ENCODE results near the gene HMX1. TPM values are rescaled to one million over a fixed set of nuclear protein-coding genes. Genes with fewer than 3 reads are reported as not detected.

HMX1 gene
- total RNA-seq, 1 donor from 2014 or later, result 3.2 TPM

- DNase-seq (ENCODE audit: extremely low spot score, unreplicated experiment), result peak; percentile 56
- no peak overlapping the region for H3K27ac Mint-ChIP-seq
- H3K36me3 Mint-ChIP-seq, result no peaks in the 10 kb centered on the region
These were observed 40.2 kb downstream of the HMX1 start for GRCh38 chr4:8831221-8832112.

GRCh38 chr4:8830611-8831200 lies 40.9 kb downstream of the HMX1 start:
- Mint-ChIP-seq H3K27ac (no peak overlapping the region), H3K36me3 (no peaks in the 10 kb centered on the region), H3K27me3 (peaks cover 46% of the 10 kb centered on the region), H3K4me1 (ENCODE audit: unreplicated experiment) (peaks cover 21% of the 10 kb centered on the region), H3K4me3 (no peak overlapping the region), H3K9me3 (peaks cover 4% of the 10 kb centered on the region)
- no peak for TF ChIP-seq CTCF (conservative IDR thresholded peaks at IDR 0.05)
- DNase-seq (ENCODE audit: extremely low spot score, unreplicated experiment), result peak; percentile 45

More at GRCh38 chr4:8831221-8832112, 40.2 kb downstream of the HMX1 start:
- Mint-ChIP-seq H3K4me3 (no peak overlapping the region), H3K9me3 (peaks cover 4% of the 10 kb centered on the region), H3K4me1 (ENCODE audit: unreplicated experiment) (peaks cover 21% of the 10 kb centered on the region), H3K27me3 (peaks cover 38% of the 10 kb centered on the region)
- no peak for TF ChIP-seq CTCF (conservative IDR thresholded peaks at IDR 0.05)

GRCh38 chr4:8830056-8830455 lies 41.6 kb downstream of the HMX1 start:
- Mint-ChIP-seq H3K9me3 (peaks cover 4% of the 10 kb centered on the region), H3K27me3 (peaks cover 50% of the 10 kb centered on the region), H3K27ac (no peak overlapping the region), H3K4me3 (no peak overlapping the region), H3K36me3 (no peaks in the 10 kb centered on the region), H3K4me1 (ENCODE audit: unreplicated experiment) (peaks cover 19% of the 10 kb centered on the region)
- no peak for TF ChIP-seq CTCF (conservative IDR thresholded peaks at IDR 0.05)
- DNase-seq (ENCODE audit: extremely low spot score, unreplicated experiment), result peak; percentile 44

GRCh38 chr4:8829584-8829983 lies 42.1 kb downstream of the HMX1 start:
- no peak overlapping the region for H3K27ac Mint-ChIP-seq
- H3K36me3 Mint-ChIP-seq, result no peaks in the 10 kb centered on the region
- H3K4me3 Mint-ChIP-seq, result no peak overlapping the region
- peaks cover 15% of the 10 kb centered on the region for H3K4me1 Mint-ChIP-seq (ENCODE audit: unreplicated experiment)
- DNase-seq (ENCODE audit: extremely low spot score, unreplicated experiment), result no peak
- peaks cover 4% of the 10 kb centered on the region for H3K9me3 Mint-ChIP-seq
- TF ChIP-seq CTCF (conservative IDR thresholded peaks at IDR 0.05), result no peak
- peaks cover 48% of the 10 kb centered on the region for H3K27me3 Mint-ChIP-seq

- Mint-ChIP-seq H3K9me3 (peaks cover 4% of the 10 kb centered on the region), H3K27me3 (peaks cover 51% of the 10 kb centered on the region), H3K4me3 (no peak overlapping the region), H3K4me1 (ENCODE audit: unreplicated experiment) (peaks cover 12% of the 10 kb centered on the region), H3K27ac (no peak overlapping the region), H3K36me3 (no peaks in the 10 kb centered on the region)
- TF ChIP-seq CTCF (conservative IDR thresholded peaks at IDR 0.05), result no peak
- no peak for DNase-seq (ENCODE audit: extremely low spot score, unreplicated experiment)
These were observed 42.8 kb downstream of the HMX1 start for GRCh38 chr4:8828869-8829268.
